Stimulated activated CD8-positive, alpha-beta memory T cell treated with anti-CD3 and anti-CD28 coated beads, Interleukin-7, amount 100 ng/mL, for 4 hours (primary cell): ENCODE data around the gene WWOX.
"Not testable (repeated sequence)": the region's sequence is repeated elsewhere in the genome, so short reads cannot be mapped to it uniquely, and the experiment has no call there.

Source experiments
- DNase-seq, 2 donors: peaks; one replicate each; pipeline ENCODE4 v3.0.0-alpha.2; 2020; ENCODE audit warnings: low read depth in 2 of 2

Gene WWOX

GRCh38 chr16:78684655-78685375 lies 585.4 kb downstream of the WWOX start:
- no peak for DNase-seq

- no peak for DNase-seq
Observed at GRCh38 chr16:78686601-78687000, 587.1 kb downstream of the WWOX start.

- no peak for DNase-seq
Observed at GRCh38 chr16:78689028-78689427, 589.6 kb downstream of the WWOX start.

- no peak for DNase-seq
Observed at GRCh38 chr16:78689536-78689935, 590.1 kb downstream of the WWOX start.

GRCh38 chr16:78690510-78690909 lies 591.1 kb downstream of the WWOX start:
- DNase-seq, result no peak

GRCh38 chr16:78691746-78692145 lies 592.3 kb downstream of the WWOX start:
- DNase-seq, result not testable (repeated sequence)

GRCh38 chr16:78693496-78693895 lies 594.0 kb downstream of the WWOX start:
- DNase-seq, result no peak

- DNase-seq, result no peak
Observed at GRCh38 chr16:78694414-78694813, 595.0 kb downstream of the WWOX start.

- DNase-seq, result no peak
Observed at GRCh38 chr16:78695391-78695790, 595.9 kb downstream of the WWOX start.

GRCh38 chr16:78696797-78697196 lies 597.3 kb downstream of the WWOX start:
- no peak for DNase-seq

- DNase-seq, result no peak
Observed at GRCh38 chr16:78697426-78697825, 598.0 kb downstream of the WWOX start.

GRCh38 chr16:78703936-78704335 lies 604.5 kb downstream of the WWOX start:
- no peak for DNase-seq

GRCh38 chr16:78704416-78704815 lies 605.0 kb downstream of the WWOX start:
- DNase-seq, result no peak

GRCh38 chr16:78705694-78706093 lies 606.2 kb downstream of the WWOX start:
- no peak for DNase-seq

- no peak for DNase-seq
Observed at GRCh38 chr16:78706637-78707036, 607.2 kb downstream of the WWOX start.

- DNase-seq, result no peak
Observed at GRCh38 chr16:78709137-78709884, 609.9 kb downstream of the WWOX start.

- DNase-seq, result no peak
Observed at GRCh38 chr16:78715106-78715505, 615.7 kb downstream of the WWOX start.

- DNase-seq, result no peak
Observed at GRCh38 chr16:78715673-78716072, 616.2 kb downstream of the WWOX start.

GRCh38 chr16:78718141-78718540 lies 618.7 kb downstream of the WWOX start:
- DNase-seq, result no peak

GRCh38 chr16:78720416-78720815 lies 621.0 kb downstream of the WWOX start:
- no peak for DNase-seq

GRCh38 chr16:78727536-78727935 lies 628.1 kb downstream of the WWOX start:
- no peak for DNase-seq

GRCh38 chr16:78729687-78730086 lies 630.2 kb downstream of the WWOX start:
- DNase-seq, result no peak

- no peak for DNase-seq
Observed at GRCh38 chr16:78731785-78732184, 632.3 kb downstream of the WWOX start.
